Cerebellar nuclear complex (tissue), 1 donor: ENCODE results near the gene NBEAL2.
A peak's percentile ranks its signal among the peaks of the same experiment; 100 is the strongest.

Source experiments
- DNase-seq, 2 experiments: peaks; one replicate each; lab custom pipeline; 2025; lab: John Stamatoyannopoulos, UW

NBEAL2 gene

GRCh38 chr3:47000198-47000815, 20.8 kb downstream of the NBEAL2 start:
- no peak for DNase-seq

GRCh38 chr3:47000922-47001730, 21.7 kb downstream of the NBEAL2 start:
- no peak for DNase-seq

GRCh38 chr3:47001731-47002170, 22.3 kb downstream of the NBEAL2 start:
- no peak for DNase-seq

GRCh38 chr3:47002171-47003055, 22.9 kb downstream of the NBEAL2 start:
- DNase-seq: no peak

- no peak for DNase-seq
These were observed 23.6 kb downstream of the NBEAL2 start for GRCh38 chr3:47003056-47003410.

- no peak for DNase-seq
These were observed 24.2 kb downstream of the NBEAL2 start for GRCh38 chr3:47003461-47004368.

- no peak for DNase-seq
These were observed 25.1 kb downstream of the NBEAL2 start for GRCh38 chr3:47004369-47005211.

GRCh38 chr3:47005212-47006144, 26.0 kb downstream of the NBEAL2 start:
- DNase-seq: no peak

- no peak for DNase-seq
These were observed 26.7 kb downstream of the NBEAL2 start for GRCh38 chr3:47006145-47006651.

- DNase-seq: no peak
These were observed 27.5 kb downstream of the NBEAL2 start for GRCh38 chr3:47007001-47007400.

- DNase-seq: no peak
These were observed 28.2 kb downstream of the NBEAL2 start for GRCh38 chr3:47007482-47008233.

- DNase-seq: no peak
These were observed 28.8 kb downstream of the NBEAL2 start for GRCh38 chr3:47008234-47008796.

GRCh38 chr3:47008851-47009224, 29.4 kb downstream of the NBEAL2 start:
- DNase-seq: no peak

GRCh38 chr3:47009225-47010110, 30.0 kb downstream of the NBEAL2 start:
- peak in 1 of 2 experiments; percentile 40 for DNase-seq

- DNase-seq: no peak
These were observed 30.7 kb downstream of the NBEAL2 start for GRCh38 chr3:47010111-47010712.

GRCh38 chr3:47010910-47011309, 31.4 kb downstream of the NBEAL2 start:
- DNase-seq: no peak

GRCh38 chr3:47011371-47011770, 31.9 kb downstream of the NBEAL2 start:
- no peak for DNase-seq
